Spleen (tissue), 11 donors: Measurements from ENCODE around the gene CDK18. TPM values are rescaled to one million over a fixed set of nuclear protein-coding genes. Genes with fewer than 3 reads are reported as not detected.

Experiments
- polyA plus RNA-seq, 3 donors: library from polyadenylated mRNA; stranded (reverse); fragments of 200-250 nt; gene quantifications; one replicate each; pipeline ENCODE4 v1.2.1, GENCODE V29; 2013
- small RNA-seq, 4 donors: library from RNA; depleted of rRNA; stranded (forward); fragments of <200 nt; gene quantifications; one replicate each; pipeline ENCODE3, GENCODE V24; 2016
- total RNA-seq, 7 donors: library from RNA; depleted of rRNA in 3 of 7; stranded (reverse); fragments of >200 nt in 3 of 7; fragmentation: NEBNext Ultra II Directional in 4 of 7; extraction: Animal tissue kit (Norgen Biotek cat#: 25700) in 4 of 7; gene quantifications; one replicate each; pipeline versions ENCODE4 v1.1.0 to v1.2.1, GENCODE V29; 2016 to 2021
- donor health status: healthy with polysubstance abuse.
- donor health status: DM: no; HTN: no; CAD: no; lungs with moderate emphysema.
- donor health status: DM: no; HTN: no; CAD: no.
- donor health status: Bipolar disorder and iron deficiency.
- donor health status: healthy.
- donor health status: DM: no; HTN: no; CAD: no.
- donor health status: DM: yes; HTN: yes; CAD: no.

CDK18 gene
- total and polyA plus RNA-seq, 10 donors: 3.5 to 25.3 (median 17.8) TPM

Small RNA genes within 50 kb of the gene (small RNA-seq; reads per million reads assigned to genes)
- 0 to 0.07 (median 0) reads per million in 4 donors for gene RNU2-19P

Other genes with a start within 250 kb of the CDK18 start
- 10 to 100 TPM in 6 of 7 donors, 1 to 10 TPM in 1; 9.3 to 32.7 (median 20.0) TPM for gene NUAK2, start 182.9 kb upstream of the CDK18 start, total RNA-seq
- gene NUAK2, start 182.9 kb upstream of the CDK18 start, polyA plus RNA-seq: 1 to 10 TPM; 5.7 to 6.6 (median 5.8) TPM
- 1 to 10 TPM in 1 of 7 donors, under 1 TPM in 3, not detected in 3; 0.17 to 2.8 (median 0.62) TPM for gene KLHDC8A, start 147.7 kb upstream of the CDK18 start, total RNA-seq
- gene KLHDC8A, start 147.7 kb upstream of the CDK18 start, polyA plus RNA-seq: under 1 TPM; 0.26 to 0.48 (median 0.39) TPM
- not detected for gene LEMD1, start 82.6 kb upstream of the CDK18 start, total RNA-seq
- gene LEMD1, start 82.6 kb upstream of the CDK18 start, polyA plus RNA-seq: not detected
- gene BLACAT1, start 48.6 kb upstream of the CDK18 start, total RNA-seq: under 1 TPM in 5 of 7 donors, not detected in 2; 0.19 to 0.51 (median 0.24) TPM
- under 1 TPM in 1 of 3 donors, not detected in 2; 0.02 TPM for gene BLACAT1, start 48.6 kb upstream of the CDK18 start, polyA plus RNA-seq
- gene ELK4, start 127.3 kb downstream of the CDK18 start, total RNA-seq: 100 to 1,000 TPM in 4 of 7 donors, 10 to 100 TPM in 3; 50.9 to 109 (median 102) TPM
- gene ELK4, start 127.3 kb downstream of the CDK18 start, polyA plus RNA-seq: 10 to 100 TPM in 1 of 3 donors, 1 to 10 TPM in 2; 8.5 to 12.5 (median 9.8) TPM
- 10 to 100 TPM; 22.8 to 43.7 (median 30.4) TPM for gene SLC45A3, start 175.8 kb downstream of the CDK18 start, total RNA-seq
- 10 to 100 TPM; 16.8 to 41.5 (median 36.0) TPM for gene SLC45A3, start 175.8 kb downstream of the CDK18 start, polyA plus RNA-seq
- 100 to 1,000 TPM in 5 of 7 donors, 10 to 100 TPM in 2; 85.4 to 142 (median 114) TPM for gene NUCKS1, start 245.5 kb downstream of the CDK18 start, total RNA-seq
- 10 to 100 TPM; 26.9 to 36.5 (median 32.8) TPM for gene NUCKS1, start 245.5 kb downstream of the CDK18 start, polyA plus RNA-seq